Keratinocyte (primary cell): ENCODE data around the gene MTMR3. TPM values are rescaled to one million over a fixed set of nuclear protein-coding genes. Genes with fewer than 3 reads are reported as not detected.
A peak's percentile ranks its signal among the peaks of the same experiment; 100 is the strongest.

Source experiments
- DNase-seq: peaks from one replicate; pipeline ENCODE4 v3.0.0-alpha.2; 2011; ENCODE audit warnings: low read depth, missing footprints, low spot score
- FAIRE-seq: peaks from 2 replicates; lab custom pipeline; 2011; peaks lifted over from hg19 to GRCh38; lab: Jason Lieb, UNC
- H2AFZ ChIP-seq: 2 replicates; pipeline ENCODE4 v1.6.0; 2012; ENCODE audit warnings: low read length, control low read depth, inconsistent platforms; ENCODE audit not compliant: control insufficient read depth
- H3K27ac ChIP-seq: 2 replicates; pipeline ENCODE4 v1.5.1; 2011; ENCODE audit warnings: low read length; ENCODE audit not compliant: control insufficient read depth, insufficient read depth
- H3K27me3 ChIP-seq: 3 replicates; pipeline ENCODE4 v1.6.0; 2011; ENCODE audit warnings: low read length; ENCODE audit not compliant: control insufficient read depth, insufficient read depth; ENCODE audit errors: extremely low read depth
- H3K36me3 ChIP-seq, 2 experiments: 2 replicates in 1 of 2; 3 replicates in 1 of 2; pipeline ENCODE4 v1.5.1; 2011; ENCODE audit warnings: low read length in 2 of 2, mild to moderate bottlenecking in 1 of 2; ENCODE audit not compliant: control insufficient read depth in 2 of 2, insufficient read depth in 2 of 2; ENCODE audit errors: extremely low read depth in 1 of 2
- H3K4me1 ChIP-seq: 3 replicates; pipeline ENCODE4 v1.5.1; 2011; ENCODE audit warnings: low read length; ENCODE audit not compliant: control insufficient read depth, insufficient read depth; ENCODE audit errors: extremely low read depth
- H3K4me2 ChIP-seq: 3 replicates; pipeline ENCODE4 v1.6.0; 2011; ENCODE audit warnings: low read depth, low read length; ENCODE audit not compliant: control insufficient read depth, insufficient read depth; ENCODE audit errors: extremely low read depth
- H3K4me3 ChIP-seq, 3 experiments: fragments of 200-600 bp in 1 of 3; sonication (generic) in 1 of 3; 2 replicates in 2 of 3; 3 replicates in 1 of 3; pipeline ENCODE4 v1.5.1; 2011 to 2016; ENCODE audit warnings: low read length in 3 of 3, mild to moderate bottlenecking in 3 of 3, control low read depth in 2 of 3, inconsistent platforms in 1 of 3, low read depth in 1 of 3, mixed read lengths in 1 of 3, mixed run types in 1 of 3, moderate library complexity in 1 of 3; ENCODE audit not compliant: control insufficient read depth in 2 of 3, insufficient read depth in 2 of 3; ENCODE audit errors: extremely low read depth in 1 of 3
- H3K79me2 ChIP-seq: 2 replicates; pipeline ENCODE4 v1.6.0; 2012; ENCODE audit warnings: low read length; ENCODE audit not compliant: control insufficient read depth, insufficient read depth
- H3K9ac ChIP-seq: 3 replicates; pipeline ENCODE4 v1.6.0; 2011; ENCODE audit warnings: low read length; ENCODE audit not compliant: control insufficient read depth, insufficient read depth; ENCODE audit errors: extremely low read depth
- H3K9me1 ChIP-seq: 3 replicates; pipeline ENCODE4 v1.6.0; 2011; ENCODE audit warnings: low read length; ENCODE audit not compliant: control insufficient read depth, insufficient read depth; ENCODE audit errors: extremely low read depth
- H3K9me3 ChIP-seq: 2 replicates; pipeline ENCODE4 v1.5.1; 2012; ENCODE audit warnings: low read depth, low read length; ENCODE audit not compliant: control insufficient read depth
- H4K20me1 ChIP-seq: 3 replicates; pipeline ENCODE4 v1.6.0; 2011; ENCODE audit warnings: low read length; ENCODE audit not compliant: control insufficient read depth, insufficient read depth; ENCODE audit errors: extremely low read depth
- EZH2 ChIP-seq: IDR thresholded peaks from one replicate; pipeline ENCODE4 v1.6.1; 2012; ENCODE audit warnings: inconsistent platforms, mild to moderate bottlenecking, low read length, moderate library complexity
- dilution Hi-C: fragments of 300-500 bp; cut with MboI; formaldehyde crosslinking; loops from one replicate; pipeline ENCODE4 v1.7.0; 2020; ENCODE audit warnings: low sequenced_read_pairs; ENCODE audit not compliant: extremely low pct_ligation_motif_present
- polyA plus RNA-seq, 5 experiments: library from polyadenylated mRNA; depleted of rRNA in 3 of 5; stranded (reverse) in 3 of 5; stranded (forward) in 1 of 5; unstranded in 1 of 5; fragments of >200 nt; gene quantifications; 1 replicate in 1 of 5; 2 replicates in 3 of 5; 3 replicates in 1 of 5; pipeline versions ENCODE4 v1.2.1 to v1.2.3, GENCODE V29; 2011 to 2012; ENCODE audit warnings: missing spikeins in 2 of 5, low read depth in 1 of 5, low replicate concordance in 1 of 5
- TF ChIP-seq, protein P1 (sequence below), 3 experiments: IDR thresholded peaks in 1 of 3; conservative IDR thresholded peaks in 1 of 3; optimal IDR thresholded peaks in 1 of 3; 2 replicates in 2 of 3; 3 replicates in 1 of 3; pipeline versions ENCODE3 to v1.5.1; 2011; ENCODE audit warnings: low read length in 3 of 3, mild to moderate bottlenecking in 3 of 3, moderate library complexity in 2 of 3, control low read depth in 1 of 3, inconsistent platforms in 1 of 3; ENCODE audit not compliant: insufficient read depth in 2 of 3; ENCODE audit errors: extremely low read depth in 1 of 3

Gene MTMR3
- polyA plus RNA-seq, 1 donor (not counting 4 experiments of a cell fraction or from before 2014, with no cell fraction given) = 16.5 TPM

DNA sequence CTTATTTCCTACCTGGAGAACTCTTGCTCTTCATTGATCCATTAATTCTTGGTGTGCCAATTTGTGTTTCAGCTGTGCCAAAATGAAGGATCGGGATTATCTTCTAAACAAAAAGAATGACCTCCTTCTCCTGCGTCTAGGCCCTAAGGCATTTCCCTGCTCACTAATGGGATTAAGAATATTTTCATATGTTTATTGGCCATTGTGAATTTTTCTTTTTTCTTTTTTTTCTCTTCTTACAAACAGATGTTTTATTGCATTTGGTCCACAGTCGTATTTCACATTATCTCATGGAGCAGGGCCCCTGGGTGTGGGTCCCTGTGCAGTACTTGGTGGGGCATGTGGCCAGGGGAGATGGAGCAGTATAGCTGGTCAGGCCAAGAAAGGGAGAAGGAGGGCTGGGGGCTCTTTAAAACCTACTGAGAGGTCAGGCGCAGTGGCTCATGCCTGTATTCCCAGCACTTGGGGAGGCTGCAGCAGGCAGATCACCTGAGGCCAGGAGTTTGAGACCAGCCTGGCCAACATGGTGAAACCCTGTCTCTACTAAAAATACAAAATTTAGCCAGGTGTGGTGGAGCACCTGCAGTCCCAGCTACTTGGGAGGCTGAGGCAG is 162.0 kb downstream of the MTMR3 start:
- Histone ChIP-seq H3K27ac (no peak overlapping the region), H3K9ac (no peak overlapping the region), H4K20me1 (no peaks in the 10 kb centered on the region), H3K4me2 (peak overlapping the region; percentile 41), H3K36me3 (no peaks in the 10 kb centered on the region), H3K27me3 (no peaks in the 10 kb centered on the region), H2AFZ (no peak overlapping the region), H3K79me2 (no peaks in the 10 kb centered on the region), H3K4me1 (peaks cover 20% of the 10 kb centered on the region), H3K9me1 (no peaks in the 10 kb centered on the region), H3K9me3 (no peaks in the 10 kb centered on the region), H3K4me3 (no peak overlapping the region)
- DNase-seq (no peak), FAIRE-seq (no peak)
- dilution Hi-C loops = no loop called here
- TF ChIP-seq EZH2 = no peak
- TF ChIP-seq, protein P1, sequence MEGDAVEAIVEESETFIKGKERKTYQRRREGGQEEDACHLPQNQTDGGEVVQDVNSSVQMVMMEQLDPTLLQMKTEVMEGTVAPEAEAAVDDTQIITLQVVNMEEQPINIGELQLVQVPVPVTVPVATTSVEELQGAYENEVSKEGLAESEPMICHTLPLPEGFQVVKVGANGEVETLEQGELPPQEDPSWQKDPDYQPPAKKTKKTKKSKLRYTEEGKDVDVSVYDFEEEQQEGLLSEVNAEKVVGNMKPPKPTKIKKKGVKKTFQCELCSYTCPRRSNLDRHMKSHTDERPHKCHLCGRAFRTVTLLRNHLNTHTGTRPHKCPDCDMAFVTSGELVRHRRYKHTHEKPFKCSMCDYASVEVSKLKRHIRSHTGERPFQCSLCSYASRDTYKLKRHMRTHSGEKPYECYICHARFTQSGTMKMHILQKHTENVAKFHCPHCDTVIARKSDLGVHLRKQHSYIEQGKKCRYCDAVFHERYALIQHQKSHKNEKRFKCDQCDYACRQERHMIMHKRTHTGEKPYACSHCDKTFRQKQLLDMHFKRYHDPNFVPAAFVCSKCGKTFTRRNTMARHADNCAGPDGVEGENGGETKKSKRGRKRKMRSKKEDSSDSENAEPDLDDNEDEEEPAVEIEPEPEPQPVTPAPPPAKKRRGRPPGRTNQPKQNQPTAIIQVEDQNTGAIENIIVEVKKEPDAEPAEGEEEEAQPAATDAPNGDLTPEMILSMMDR (optimal IDR thresholded peaks at IDR 0.05 in 1 of 3, IDR thresholded peaks at IDR 0.05 in 1 of 3, conservative IDR thresholded peaks at IDR 0.05 in 1 of 3; ENCODE audit: extremely low read depth in 1 of 3, insufficient read depth in 2 of 3, low read length in 3 of 3) = no peak

DNA sequence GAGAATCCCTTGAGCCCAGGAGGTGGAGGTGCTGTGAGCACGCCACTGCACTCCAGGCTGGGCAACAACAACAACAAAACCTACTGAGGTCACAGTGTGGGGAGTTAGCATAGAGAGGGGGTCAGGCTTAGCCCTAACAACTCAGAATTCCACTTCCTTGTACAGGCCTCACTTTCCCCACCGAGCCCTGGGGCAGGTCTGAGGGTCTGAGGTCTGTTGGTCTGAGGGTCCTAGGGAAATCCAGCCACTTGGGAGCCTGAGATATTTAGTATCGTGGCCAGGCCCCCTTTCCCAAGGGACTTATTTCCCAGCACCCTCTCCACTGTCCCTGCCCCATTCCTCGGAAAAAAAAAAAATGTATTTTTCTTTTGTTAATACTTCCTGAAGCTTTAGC is 162.5 kb downstream of the MTMR3 start:
- no peaks in the 10 kb centered on the region for H3K36me3 ChIP-seq
- dilution Hi-C loops = no loop called here
- FAIRE-seq = no peak
- H3K79me2 ChIP-seq = no peaks in the 10 kb centered on the region
- H3K9me3 ChIP-seq = no peaks in the 10 kb centered on the region
- H3K27ac ChIP-seq = no peak overlapping the region
- H3K4me2 ChIP-seq = no peak overlapping the region
- H2AFZ ChIP-seq = no peak overlapping the region
- H3K9ac ChIP-seq = no peak overlapping the region
- H3K4me3 ChIP-seq = no peak overlapping the region
- H3K9me1 ChIP-seq = no peaks in the 10 kb centered on the region
- no peaks in the 10 kb centered on the region for H4K20me1 ChIP-seq
- no peaks in the 10 kb centered on the region for H3K27me3 ChIP-seq
- TF ChIP-seq, protein P1 (optimal IDR thresholded peaks at IDR 0.05 in 1 of 3, IDR thresholded peaks at IDR 0.05 in 1 of 3, conservative IDR thresholded peaks at IDR 0.05 in 1 of 3; ENCODE audit: extremely low read depth in 1 of 3, insufficient read depth in 2 of 3, low read length in 3 of 3) = no peak
- TF ChIP-seq EZH2 = no peak
- peaks cover 20% of the 10 kb centered on the region for H3K4me1 ChIP-seq
- no peak for DNase-seq
